HT1080 (cell line): ENCODE data around the gene CYP2A6. TPM values are rescaled to one million over a fixed set of nuclear protein-coding genes. Genes with fewer than 3 reads are reported as not detected.
"Not testable (repeated sequence)": the region's sequence is repeated elsewhere in the genome, so short reads cannot be mapped to it uniquely, and the experiment has no call there.

Experiments
- DNase-seq: peaks from one replicate; pipeline ENCODE4 v3.0.0-alpha.2; 2015; ENCODE audit warnings: low read depth
- total RNA-seq: library from RNA; depleted of rRNA; stranded (reverse); fragments of >200 nt; shearing (Covaris generic); gene quantifications from 2 replicates; pipeline ENCODE4 v1.2.3, GENCODE V29; 2014

Gene CYP2A6
- total RNA-seq, 1 experiment from 2014 or later, result not detected

GRCh38 chr19:40852467-40853152 lies 2.4 kb upstream of the CYP2A6 start:
- DNase-seq, result not testable (repeated sequence)

GRCh38 chr19:40846722-40847121 lies 3.5 kb downstream of the CYP2A6 start:
- DNase-seq, result not testable (repeated sequence)

GRCh38 chr19:40843653-40844052 lies 6.6 kb downstream of the CYP2A6 start:
- DNase-seq, result not testable (repeated sequence)

- not testable (repeated sequence) for DNase-seq
Measured at GRCh38 chr19:40842997-40843652, 7.1 kb downstream of the CYP2A6 start.

GRCh38 chr19:40842012-40842411 lies 8.2 kb downstream of the CYP2A6 start:
- DNase-seq, result not testable (repeated sequence)

GRCh38 chr19:40838477-40838876 lies 11.8 kb downstream of the CYP2A6 start:
- not testable (repeated sequence) for DNase-seq

GRCh38 chr19:40836754-40837429 lies 13.4 kb downstream of the CYP2A6 start:
- no peak for DNase-seq

GRCh38 chr19:40833728-40834533 lies 16.3 kb downstream of the CYP2A6 start:
- not testable (repeated sequence) for DNase-seq

- not testable (repeated sequence) for DNase-seq
Measured at GRCh38 chr19:40832431-40832790, 17.8 kb downstream of the CYP2A6 start.

- peak; percentile 96 for DNase-seq
Measured at GRCh38 chr19:40831502-40832430, 18.5 kb downstream of the CYP2A6 start.

- DNase-seq, result not testable (repeated sequence)
Measured at GRCh38 chr19:40830741-40831140, 19.5 kb downstream of the CYP2A6 start.

GRCh38 chr19:40829205-40829604 lies 21.0 kb downstream of the CYP2A6 start:
- no peak for DNase-seq

GRCh38 chr19:40827386-40828247 lies 22.6 kb downstream of the CYP2A6 start:
- no peak for DNase-seq

- DNase-seq, result not testable (repeated sequence)
Measured at GRCh38 chr19:40826699-40827385, 23.4 kb downstream of the CYP2A6 start.

- DNase-seq, result not testable (repeated sequence)
Measured at GRCh38 chr19:40826312-40826698, 23.9 kb downstream of the CYP2A6 start.

- DNase-seq, result not testable (repeated sequence)
Measured at GRCh38 chr19:40825460-40826095, 24.7 kb downstream of the CYP2A6 start.

GRCh38 chr19:40824916-40825315 lies 25.3 kb downstream of the CYP2A6 start:
- DNase-seq, result not testable (repeated sequence)
